DOHH2 (cell line): ENCODE results near the gene FSCN2.

Experiments
- H3F3A ChIP-seq: fragments of 200-600 bp; sonication (generic), shearing (Covaris generic); 2 replicates; pipeline ENCODE4 v1.6.0; 2016; ENCODE audit warnings: antibody characterized with exemption, mild to moderate bottlenecking; ENCODE audit not compliant: control insufficient read depth, insufficient read depth
- H3K27ac ChIP-seq: fragments of 200-600 bp; sonication (generic); 2 replicates; pipeline ENCODE4 v1.5.1; 2014; ENCODE audit warnings: low read depth, mild to moderate bottlenecking, low read length, moderate library complexity
- H3K27me3 ChIP-seq: fragments of 200-600 bp; sonication (generic); 2 replicates; pipeline ENCODE4 v1.6.1; 2014; ENCODE audit warnings: mild to moderate bottlenecking, low read length, mixed read lengths; ENCODE audit not compliant: control insufficient read depth
- H3K36me3 ChIP-seq: fragments of 200-600 bp; sonication (generic); 2 replicates; pipeline ENCODE4 v1.6.1; 2014; ENCODE audit warnings: mild to moderate bottlenecking, low read length, moderate library complexity, mixed read lengths; ENCODE audit not compliant: control insufficient read depth
- H3K4me1 ChIP-seq: fragments of 200-600 bp; sonication (generic); 2 replicates; pipeline ENCODE4 v1.6.1; 2014; ENCODE audit warnings: mild to moderate bottlenecking, low read length, mixed read lengths; ENCODE audit not compliant: control insufficient read depth
- H3K4me2 ChIP-seq: fragments of 200-600 bp; sonication (generic); 2 replicates; pipeline ENCODE4 v1.6.0; 2014; ENCODE audit warnings: mild to moderate bottlenecking, low read length, moderate library complexity
- H3K4me3 ChIP-seq: fragments of 200-600 bp; sonication (generic); 2 replicates; pipeline ENCODE4 v1.5.1; 2014; ENCODE audit warnings: mild to moderate bottlenecking, low read length, mixed read lengths
- H3K79me2 ChIP-seq: fragments of 200-600 bp; sonication (generic); 2 replicates; pipeline ENCODE4 v1.6.1; 2014; ENCODE audit warnings: mild to moderate bottlenecking, low read length, mixed read lengths; ENCODE audit not compliant: control insufficient read depth
- H3K9me2 ChIP-seq: fragments of 200-600 bp; sonication (generic); replicated peaks from 2 replicates; pipeline ENCODE4 v1.6.1; 2014; ENCODE audit warnings: mild to moderate bottlenecking, low read length, mixed read lengths; ENCODE audit not compliant: control insufficient read depth
- H3K9me3 ChIP-seq: fragments of 200-600 bp; sonication (generic); 2 replicates; pipeline ENCODE4 v1.6.1; 2014; ENCODE audit warnings: antibody characterized with exemption, low read length, mixed read lengths; ENCODE audit not compliant: control insufficient read depth, insufficient read depth
- H4K20me1 ChIP-seq: fragments of 200-600 bp; sonication (generic); 2 replicates; pipeline ENCODE4 v1.6.0; 2014; ENCODE audit warnings: low read depth, mild to moderate bottlenecking, antibody characterized with exemption, low read length, moderate library complexity; ENCODE audit not compliant: control insufficient read depth, insufficient read depth
- CTCF ChIP-seq: fragments of 200-600 bp; sonication (generic); IDR thresholded peaks from one replicate; pipeline ENCODE4 v1.5.1; 2014; ENCODE audit warnings: antibody characterized with exemption, mild to moderate bottlenecking, low read depth, low read length; ENCODE audit not compliant: poor library complexity, severe bottlenecking
- EZH2phosphoT487 ChIP-seq: fragments of 200-600 bp; sonication (generic); IDR thresholded peaks from 2 replicates; pipeline ENCODE4 v1.6.1; 2017; ENCODE audit warnings: borderline replicate concordance, mild to moderate bottlenecking, antibody characterized with exemption, low read length, moderate library complexity, mixed read lengths

The FSCN2 gene

GRCh38 chr17:81556863-81557262 is 28.7 kb downstream of the FSCN2 start:
- H3F3A ChIP-seq, result peaks cover 12% of the 10 kb centered on the region
- no peaks in the 10 kb centered on the region for H3K9me2 ChIP-seq
- TF ChIP-seq CTCF (no peak), EZH2phosphoT487 (no peak)
- H3K27me3 ChIP-seq, result no peaks in the 10 kb centered on the region
- no peak overlapping the region for H3K27ac ChIP-seq
- no peaks in the 10 kb centered on the region for H3K9me3 ChIP-seq
- no peak overlapping the region for H3K4me3 ChIP-seq
- H3K36me3 ChIP-seq, result peaks cover 35% of the 10 kb centered on the region
- H3K79me2 ChIP-seq, result peaks cover 3% of the 10 kb centered on the region
- no peak overlapping the region for H3K4me2 ChIP-seq
- no peaks in the 10 kb centered on the region for H4K20me1 ChIP-seq
- peaks cover 28% of the 10 kb centered on the region for H3K4me1 ChIP-seq

GRCh38 chr17:81557276-81558114 is 29.3 kb downstream of the FSCN2 start:
- no peak overlapping the region for H3K4me2 ChIP-seq
- H4K20me1 ChIP-seq, result no peaks in the 10 kb centered on the region
- no peak for TF ChIP-seq CTCF
- H3K27me3 ChIP-seq, result no peaks in the 10 kb centered on the region
- H3K79me2 ChIP-seq, result no peaks in the 10 kb centered on the region
- peaks cover 12% of the 10 kb centered on the region for H3F3A ChIP-seq
- no peaks in the 10 kb centered on the region for H3K9me3 ChIP-seq
- H3K4me3 ChIP-seq, result no peak overlapping the region
- peaks cover 37% of the 10 kb centered on the region for H3K36me3 ChIP-seq
- peaks cover 28% of the 10 kb centered on the region for H3K4me1 ChIP-seq
- H3K9me2 ChIP-seq, result no peaks in the 10 kb centered on the region
- no peak overlapping the region for H3K27ac ChIP-seq

GRCh38 chr17:81558115-81558468 is 29.9 kb downstream of the FSCN2 start:
- TF ChIP-seq EZH2phosphoT487 (no peak), CTCF (no peak)
- no peaks in the 10 kb centered on the region for H3K9me3 ChIP-seq

More at GRCh38 chr17:81558115-81558468, 29.9 kb downstream of the FSCN2 start:
- H3K4me1 ChIP-seq, result peaks cover 27% of the 10 kb centered on the region
- no peaks in the 10 kb centered on the region for H3K79me2 ChIP-seq
- H4K20me1 ChIP-seq, result no peaks in the 10 kb centered on the region
- peaks cover 11% of the 10 kb centered on the region for H3F3A ChIP-seq
- H3K4me3 ChIP-seq, result no peak overlapping the region
- H3K27ac ChIP-seq, result no peak overlapping the region
- no peaks in the 10 kb centered on the region for H3K9me2 ChIP-seq
- no peak overlapping the region for H3K4me2 ChIP-seq
- H3K36me3 ChIP-seq, result peaks cover 40% of the 10 kb centered on the region
- H3K27me3 ChIP-seq, result no peaks in the 10 kb centered on the region
